Measurements from ENCODE around the gene EPB41L5. TPM values are rescaled to one million over a fixed set of nuclear protein-coding genes. Genes with fewer than 3 reads are reported as not detected.
"Not testable (repeated sequence)": the region's sequence is repeated elsewhere in the genome, so short reads cannot be mapped to it uniquely, and the experiment has no call there.

Gene EPB41L5
- total RNA-seq (5.4 TPM), polyA plus RNA-seq (1 to 10 TPM; 2.8 to 3.6 (median 3.5) TPM)

DNA sequence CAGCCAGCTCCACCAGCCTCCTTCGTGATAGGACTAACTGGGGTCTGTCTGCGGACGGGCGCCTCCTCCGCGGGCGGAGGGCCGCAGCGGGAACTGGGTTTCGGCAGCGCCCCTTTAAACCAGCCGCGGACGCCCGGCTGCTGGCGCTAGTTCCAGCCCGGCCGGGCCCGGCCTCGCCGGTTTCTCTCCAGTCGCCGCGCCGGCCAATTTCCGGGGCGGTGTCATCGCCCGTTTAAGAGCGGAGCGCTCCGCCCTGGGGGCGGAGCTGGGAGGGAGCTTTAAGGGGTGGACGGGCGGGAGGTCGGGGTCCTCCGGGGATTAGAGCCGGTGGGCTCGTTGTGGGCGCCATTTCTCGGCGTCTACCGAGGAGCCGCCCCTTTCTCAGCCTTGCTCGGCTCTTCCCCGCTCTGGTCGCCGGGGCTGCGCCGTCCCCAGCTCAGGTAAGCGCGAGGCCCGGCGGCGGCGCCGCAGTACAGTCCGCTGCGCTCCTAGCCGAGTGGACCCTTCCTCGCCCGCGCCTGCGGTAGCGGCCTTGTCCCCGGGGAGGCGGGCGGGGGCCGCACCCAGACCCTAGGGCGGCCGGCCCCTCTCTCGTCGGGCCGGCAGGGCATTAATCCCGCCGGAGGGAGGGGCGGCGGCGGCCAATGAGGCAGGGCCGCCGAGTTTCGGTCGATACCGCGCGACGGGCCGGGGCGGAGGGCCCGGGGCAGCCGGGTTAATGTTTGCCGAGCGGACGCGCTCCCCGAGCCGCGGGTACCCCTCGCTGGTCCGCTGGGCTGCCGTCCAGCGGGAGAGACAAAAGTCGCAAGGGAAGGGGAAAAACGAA is at the start of gene EPB41L5:
TSS of gene EPB41L5 (plus strand) at position 307 of the 826 bp plus-strand sequence. CDS start 6,008 bp downstream, outside the sequence.
- Histone ChIP-seq H3K4me1 (ENCODE audit: control insufficient read depth, insufficient read depth, low read length, poor library complexity, severe bottlenecking) (peaks cover 20% of the 10 kb centered on the region), H3K4me3 (ENCODE audit: low read depth, low read length) (peak within 1 kb of the TSS; percentile 68), H3K9me3 (ENCODE audit: control insufficient read depth in 2 of 2, low read length in 2 of 2) (no peaks in the 10 kb centered on the region), H3K36me3 (ENCODE audit: control insufficient read depth, insufficient read depth, low read length) (no peaks in the 10 kb centered on the region), H3K27ac (ENCODE audit: insufficient read depth, low read length, poor library complexity, severe bottlenecking) (peak within 1 kb of the TSS; percentile 52), H3K27me3 (ENCODE audit: control insufficient read depth, insufficient read depth, low read length) (no peaks in the 10 kb centered on the region)
- peak; percentile 87 to 89 for ATAC-seq (ENCODE audit: low read depth in 2 of 2)
- peaks cover 14 to 34% (median 22%) of the 10 kb centered on the region in 4 donors for H3K4me1 Mint-ChIP-seq
- peaks cover 0 to 3% (median 0%) of the 10 kb centered on the region in 7 donors for H3K9me3 Mint-ChIP-seq
- peaks cover 18% of the 10 kb centered on the region for H3K27me3 Mint-ChIP-seq
- peak; percentile 71 to 93 (median 74) for DNase-seq
- H3K36me3 Mint-ChIP-seq = no peaks in the 10 kb centered on the region
- H3K27ac Mint-ChIP-seq = peak within 1 kb of the TSS in 2 of 3 donors; percentile 80
- H3K4me3 Mint-ChIP-seq = peak within 1 kb of the TSS; percentile 82 to 91 (median 88)

DNA sequence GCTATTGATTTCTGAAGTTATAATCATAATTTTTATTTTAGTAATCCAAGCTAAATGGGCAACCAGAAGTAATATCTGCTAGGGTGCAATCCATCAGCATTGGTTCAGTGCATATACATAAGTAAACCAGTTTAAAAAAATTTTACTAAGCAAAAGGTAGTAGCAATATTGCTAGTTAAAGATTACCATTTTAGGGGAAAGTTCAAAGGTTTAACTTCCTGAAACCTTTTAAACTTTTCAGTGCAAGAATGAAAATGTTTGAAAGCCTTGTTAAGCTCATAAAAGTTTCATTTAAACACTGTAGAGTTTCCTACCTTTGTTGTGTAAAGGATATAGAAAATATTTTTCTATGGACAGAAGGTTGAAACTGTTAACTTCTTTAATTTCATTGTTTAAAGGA is 31.0 kb upstream of the EPB41L5 start:
- peaks cover 4 to 22% (median 7%) of the 10 kb centered on the region in 4 donors for H3K4me1 Mint-ChIP-seq
- no peak overlapping the region for H3K27ac ChIP-seq (ENCODE audit: insufficient read depth, low read length, poor library complexity, severe bottlenecking)
- H3K27me3 ChIP-seq (ENCODE audit: control insufficient read depth, insufficient read depth, low read length) = no peaks in the 10 kb centered on the region
- ATAC-seq (ENCODE audit: low read depth in 2 of 2) (no peak), DNase-seq (no peak)
- no peak overlapping the region for H3K4me3 ChIP-seq (ENCODE audit: low read depth, low read length)
- no peak overlapping the region for H3K4me3 Mint-ChIP-seq
- H3K36me3 ChIP-seq (ENCODE audit: control insufficient read depth, insufficient read depth, low read length) = peaks cover 12% of the 10 kb centered on the region
- H3K27ac Mint-ChIP-seq = no peak overlapping the region
- H3K36me3 Mint-ChIP-seq = peaks cover 7% of the 10 kb centered on the region
- no peaks in the 10 kb centered on the region for H3K27me3 Mint-ChIP-seq
- peaks cover 0 to 2% (median 0%) of the 10 kb centered on the region in 7 donors for H3K9me3 Mint-ChIP-seq
- no peaks in the 10 kb centered on the region for H3K4me1 ChIP-seq (ENCODE audit: control insufficient read depth, insufficient read depth, low read length, poor library complexity, severe bottlenecking)
- H3K9me3 ChIP-seq (ENCODE audit: control insufficient read depth in 2 of 2, low read length in 2 of 2) = no peaks in the 10 kb centered on the region

- Histone ChIP-seq H3K4me1 (ENCODE audit: control insufficient read depth, insufficient read depth, low read length, poor library complexity, severe bottlenecking) (no peaks in the 10 kb centered on the region), H3K27me3 (ENCODE audit: control insufficient read depth, insufficient read depth, low read length) (no peaks in the 10 kb centered on the region), H3K9me3 (ENCODE audit: control insufficient read depth in 2 of 2, low read length in 2 of 2) (no peaks in the 10 kb centered on the region), H3K27ac (ENCODE audit: insufficient read depth, low read length, poor library complexity, severe bottlenecking) (no peak overlapping the region), H3K36me3 (ENCODE audit: control insufficient read depth, insufficient read depth, low read length) (peaks cover 6% of the 10 kb centered on the region), H3K4me3 (ENCODE audit: low read depth, low read length) (no peak overlapping the region)
- DNase-seq = no peak
- peak overlapping the region in 1 of 3 donors; percentile 49 for H3K27ac Mint-ChIP-seq
- ATAC-seq (ENCODE audit: low read depth in 2 of 2) = no peak
- H3K36me3 Mint-ChIP-seq = peaks cover 3% of the 10 kb centered on the region
- H3K4me3 Mint-ChIP-seq = no peak overlapping the region
- peaks cover 0 to 2% (median 0%) of the 10 kb centered on the region in 7 donors for H3K9me3 Mint-ChIP-seq
- peaks cover 4% of the 10 kb centered on the region for H3K27me3 Mint-ChIP-seq
- peaks cover 4 to 17% (median 7%) of the 10 kb centered on the region in 4 donors for H3K4me1 Mint-ChIP-seq
These were observed 30.4 kb upstream of the EPB41L5 start for GRCh38 chr2:119982506-119982905.

DNA sequence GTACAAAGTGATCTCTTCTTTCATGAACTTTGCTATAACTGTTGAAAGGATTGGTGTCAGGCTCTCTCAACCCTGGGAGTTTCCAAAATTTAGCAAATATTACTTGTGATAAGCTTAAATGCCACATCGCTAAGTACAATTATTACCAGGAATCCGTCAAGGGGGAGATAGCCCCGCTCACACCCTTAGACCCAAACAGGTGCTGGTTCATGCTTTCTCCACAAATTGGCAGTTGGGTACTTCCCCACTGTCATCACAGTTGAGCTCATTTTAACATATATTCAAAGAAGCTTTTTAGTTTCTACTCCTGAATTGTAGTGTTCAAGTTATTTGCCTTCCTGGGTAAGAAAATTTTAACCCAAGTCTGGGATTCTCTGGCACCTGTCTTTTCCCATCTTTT is 29.8 kb upstream of the EPB41L5 start:
- H3K4me3 ChIP-seq (ENCODE audit: low read depth, low read length) = no peak overlapping the region
- H3K36me3 Mint-ChIP-seq = peaks cover 3% of the 10 kb centered on the region
- no peak overlapping the region for H3K27ac ChIP-seq (ENCODE audit: insufficient read depth, low read length, poor library complexity, severe bottlenecking)
- H3K36me3 ChIP-seq (ENCODE audit: control insufficient read depth, insufficient read depth, low read length) = no peaks in the 10 kb centered on the region
- H3K9me3 Mint-ChIP-seq = peaks cover 0 to 2% (median 0%) of the 10 kb centered on the region in 7 donors
- H3K27me3 Mint-ChIP-seq = peaks cover 4% of the 10 kb centered on the region
- no peak overlapping the region for H3K4me3 Mint-ChIP-seq
- ATAC-seq (ENCODE audit: low read depth in 2 of 2) (no peak), DNase-seq (no peak)
- no peaks in the 10 kb centered on the region for H3K4me1 ChIP-seq (ENCODE audit: control insufficient read depth, insufficient read depth, low read length, poor library complexity, severe bottlenecking)
- no peaks in the 10 kb centered on the region for H3K9me3 ChIP-seq (ENCODE audit: control insufficient read depth in 2 of 2, low read length in 2 of 2)
- peak overlapping the region in 1 of 3 donors; percentile 49 for H3K27ac Mint-ChIP-seq
- no peaks in the 10 kb centered on the region for H3K27me3 ChIP-seq (ENCODE audit: control insufficient read depth, insufficient read depth, low read length)
- peaks cover 4 to 17% (median 7%) of the 10 kb centered on the region in 4 donors for H3K4me1 Mint-ChIP-seq

DNA sequence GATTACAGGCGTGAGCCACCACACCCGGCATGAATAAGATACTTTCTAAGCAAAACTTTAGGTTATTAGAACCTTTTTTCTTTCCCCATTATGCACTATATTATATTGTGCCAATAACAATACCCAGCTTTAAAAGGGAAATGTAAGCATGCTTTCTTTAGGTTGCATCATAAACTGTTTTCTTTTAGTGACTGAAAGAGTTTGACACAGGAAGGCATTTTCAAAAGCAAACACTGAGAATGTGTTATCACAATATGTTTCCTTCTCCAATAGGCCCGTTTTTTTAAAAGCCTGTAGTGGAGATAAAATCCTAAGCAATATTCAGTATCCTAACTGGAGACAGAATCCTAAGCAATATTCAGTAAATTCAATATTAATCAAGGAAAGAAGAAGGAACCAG is 16.7 kb upstream of the EPB41L5 start:
- Histone ChIP-seq H3K36me3 (ENCODE audit: control insufficient read depth, insufficient read depth, low read length) (no peaks in the 10 kb centered on the region), H3K27me3 (ENCODE audit: control insufficient read depth, insufficient read depth, low read length) (no peaks in the 10 kb centered on the region), H3K4me1 (ENCODE audit: control insufficient read depth, insufficient read depth, low read length, poor library complexity, severe bottlenecking) (no peaks in the 10 kb centered on the region), H3K27ac (ENCODE audit: insufficient read depth, low read length, poor library complexity, severe bottlenecking) (no peak overlapping the region), H3K4me3 (ENCODE audit: low read depth, low read length) (no peak overlapping the region), H3K9me3 (ENCODE audit: control insufficient read depth in 2 of 2, low read length in 2 of 2) (no peaks in the 10 kb centered on the region)
- peaks cover 11% of the 10 kb centered on the region for H3K27me3 Mint-ChIP-seq
- no peak overlapping the region for H3K4me3 Mint-ChIP-seq
- DNase-seq (no peak), ATAC-seq (ENCODE audit: low read depth in 2 of 2) (no peak)
- H3K36me3 Mint-ChIP-seq = no peaks in the 10 kb centered on the region
- H3K4me1 Mint-ChIP-seq = peaks cover 0 to under 1% (median 0%) of the 10 kb centered on the region in 4 donors
- H3K27ac Mint-ChIP-seq = no peak overlapping the region
- H3K9me3 Mint-ChIP-seq = no peaks in the 10 kb centered on the region

DNA sequence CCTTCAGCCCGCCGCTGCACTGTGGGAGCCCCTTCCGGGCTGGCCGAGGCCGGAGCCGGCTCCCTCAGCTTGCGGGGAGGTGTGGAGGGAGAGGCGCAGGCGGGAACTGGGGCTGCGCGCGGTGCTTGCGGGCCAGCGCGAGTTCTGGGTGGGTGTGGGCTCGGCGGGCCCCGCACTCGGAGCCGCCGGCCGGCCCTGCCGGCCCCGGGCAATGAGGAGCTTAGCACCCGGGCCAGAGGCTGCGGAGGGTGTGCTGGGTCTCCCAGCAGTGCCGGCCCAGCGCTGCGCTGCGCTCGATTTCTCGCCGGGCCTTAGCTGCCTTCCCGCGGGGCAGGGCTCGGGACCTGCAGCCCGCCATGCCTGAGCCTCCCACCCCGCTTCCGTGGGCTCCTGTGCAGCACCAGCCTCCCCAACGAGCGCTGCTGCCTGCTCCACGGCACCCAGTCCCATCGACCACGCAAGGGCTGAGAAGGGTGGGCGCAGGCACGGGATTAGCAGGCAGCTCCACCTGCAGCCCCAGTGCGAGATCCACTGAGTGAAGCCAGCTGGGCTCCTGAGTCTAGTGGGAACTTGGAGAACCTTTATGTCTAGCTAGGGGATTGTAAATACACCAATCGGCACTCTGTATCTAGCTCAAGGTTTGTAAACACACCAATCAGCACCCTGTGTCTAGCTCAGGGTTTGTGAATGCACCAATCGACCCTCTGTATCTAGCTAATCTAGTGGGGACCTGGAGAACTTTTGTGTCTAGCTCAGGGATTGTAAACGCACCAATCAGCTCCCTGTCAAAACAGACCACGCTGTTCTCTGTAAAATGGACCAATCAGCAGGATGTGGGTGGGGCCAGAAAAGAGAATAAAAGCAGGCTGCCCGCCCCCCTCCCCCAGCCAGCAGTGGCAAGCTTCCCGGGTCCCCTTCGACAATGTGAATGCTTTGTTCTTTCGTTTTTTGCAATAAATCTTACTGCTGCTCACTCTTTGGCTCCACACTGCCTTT is 15.7 kb upstream of the EPB41L5 start:
- H3K4me3 ChIP-seq (ENCODE audit: low read depth, low read length); H3K9me3 Mint-ChIP-seq; H3K4me1 Mint-ChIP-seq; H3K27ac Mint-ChIP-seq; H3K27me3 ChIP-seq (ENCODE audit: control insufficient read depth, insufficient read depth, low read length); H3K36me3 ChIP-seq (ENCODE audit: control insufficient read depth, insufficient read depth, low read length); DNase-seq; ATAC-seq (ENCODE audit: low read depth in 2 of 2); H3K4me3 Mint-ChIP-seq; H3K9me3 ChIP-seq (ENCODE audit: control insufficient read depth in 2 of 2, low read length in 2 of 2); H3K36me3 Mint-ChIP-seq; H3K27ac ChIP-seq (ENCODE audit: insufficient read depth, low read length, poor library complexity, severe bottlenecking); H3K4me1 ChIP-seq (ENCODE audit: control insufficient read depth, insufficient read depth, low read length, poor library complexity, severe bottlenecking); H3K27me3 Mint-ChIP-seq: not testable (repeated sequence)

DNA sequence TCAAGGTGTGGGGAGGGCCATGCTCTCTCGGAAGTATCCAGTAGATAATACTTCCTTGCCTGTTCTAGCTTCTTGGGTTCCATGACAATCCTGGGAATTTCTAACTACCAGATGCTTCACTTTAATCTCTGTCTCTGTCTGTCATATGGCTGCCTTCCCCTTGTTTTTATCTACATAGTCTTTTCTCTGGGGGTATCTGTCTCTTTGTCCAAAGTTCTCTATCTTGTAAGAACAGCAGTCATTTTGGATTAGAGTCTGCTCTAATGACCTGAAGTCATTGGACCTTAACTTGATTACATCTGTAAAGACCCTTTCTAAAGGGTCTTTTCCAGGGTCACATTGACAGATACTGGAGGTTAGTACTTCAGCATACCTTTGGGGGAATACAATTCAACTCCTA is 11.4 kb upstream of the EPB41L5 start:
- H3K4me3 Mint-ChIP-seq = no peak overlapping the region

More for the DNA sequence above, 11.4 kb upstream of the EPB41L5 start:
- peaks cover 6% of the 10 kb centered on the region for H3K27me3 Mint-ChIP-seq
- Histone ChIP-seq H3K27ac (ENCODE audit: insufficient read depth, low read length, poor library complexity, severe bottlenecking) (no peak overlapping the region), H3K4me1 (ENCODE audit: control insufficient read depth, insufficient read depth, low read length, poor library complexity, severe bottlenecking) (no peaks in the 10 kb centered on the region), H3K27me3 (ENCODE audit: control insufficient read depth, insufficient read depth, low read length) (no peaks in the 10 kb centered on the region), H3K36me3 (ENCODE audit: control insufficient read depth, insufficient read depth, low read length) (no peaks in the 10 kb centered on the region), H3K9me3 (ENCODE audit: control insufficient read depth in 2 of 2, low read length in 2 of 2) (no peaks in the 10 kb centered on the region), H3K4me3 (ENCODE audit: low read depth, low read length) (no peak overlapping the region)
- no peaks in the 10 kb centered on the region for H3K36me3 Mint-ChIP-seq
- no peaks in the 10 kb centered on the region for H3K9me3 Mint-ChIP-seq
- DNase-seq = no peak
- ATAC-seq (ENCODE audit: low read depth in 2 of 2) = no peak
- H3K4me1 Mint-ChIP-seq = peaks cover 0 to 5% (median 0%) of the 10 kb centered on the region in 4 donors
- H3K27ac Mint-ChIP-seq = no peak overlapping the region
